ENCODE measurements around the gene CDH23. TPM values are rescaled to one million over a fixed set of nuclear protein-coding genes. Genes with fewer than 3 reads are reported as not detected.

Gene CDH23
- total RNA-seq, 1 experiment from 2014 or later: 2.9 TPM

GRCh38 chr10:71627230-71627939, 230.7 kb downstream of the CDH23 start:
- ChIA-PET POLR2A (no interaction called here), CTCF (interaction anchor here (1.5 to 2.0 kb wide), 2 partner anchors 69 to 120 kb away, joined by 3 to 6 read pairs; no protein-coding TSS in a partner anchor)
- Mint-ChIP-seq H3K27ac (no peak overlapping the region), H3K36me3 (no peaks in the 10 kb centered on the region), H3K4me3 (no peak overlapping the region), H3K27me3 (ENCODE audit: low read depth) (peaks cover 31% of the 10 kb centered on the region), H3K9me3 (no peaks in the 10 kb centered on the region), H3K4me1 (peaks cover 77% of the 10 kb centered on the region)
- ATAC-seq (no peak), DNase-seq (ENCODE audit: low spot score) (no peak)
- TF ChIP-seq GABPB1 (CRISPR knock-in tag; IDR thresholded peaks at IDR 0.05) (no peak), CBFB (CRISPR knock-in tag; IDR thresholded peaks at IDR 0.05; ENCODE audit: low read depth) (no peak), OVOL2 (CRISPR knock-in tag; IDR thresholded peaks at IDR 0.05; ENCODE audit: borderline replicate concordance) (no peak), JAZF1 (CRISPR knock-in tag; IDR thresholded peaks at IDR 0.05) (no peak), ZNF281 (CRISPR knock-in tag; IDR thresholded peaks at IDR 0.05) (no peak), MYBL2 (CRISPR knock-in tag; IDR thresholded peaks at IDR 0.05) (no peak), AR (CRISPR knock-in tag; IDR thresholded peaks at IDR 0.05) (no peak), SMAD3 (CRISPR knock-in tag; IDR thresholded peaks at IDR 0.05; ENCODE audit: borderline replicate concordance) (no peak), ZNF423 (CRISPR knock-in tag; IDR thresholded peaks at IDR 0.05) (no peak), ZNF263 (CRISPR knock-in tag; IDR thresholded peaks at IDR 0.05; ENCODE audit: low read depth) (no peak), CREM (CRISPR knock-in tag; IDR thresholded peaks at IDR 0.05) (no peak), ZNF396 (CRISPR knock-in tag; IDR thresholded peaks at IDR 0.05; ENCODE audit: borderline replicate concordance) (no peak), IRF1 (CRISPR knock-in tag; IDR thresholded peaks at IDR 0.05) (no peak), ZBTB43 (CRISPR knock-in tag; IDR thresholded peaks at IDR 0.05) (no peak), FOXP4 (CRISPR knock-in tag; IDR thresholded peaks at IDR 0.05) (no peak)

- Mint-ChIP-seq H3K36me3 (no peaks in the 10 kb centered on the region), H3K9me3 (no peaks in the 10 kb centered on the region), H3K4me1 (peaks cover 77% of the 10 kb centered on the region), H3K27me3 (ENCODE audit: low read depth) (peaks cover 37% of the 10 kb centered on the region), H3K27ac (no peak overlapping the region), H3K4me3 (no peak overlapping the region)
- ChIA-PET CTCF (no interaction called here), POLR2A (no interaction called here)
- ATAC-seq: no peak
- DNase-seq (ENCODE audit: low spot score): no peak
- TF ChIP-seq JUN (CRISPR knock-in tag; IDR thresholded peaks at IDR 0.05) (no peak), ZBTB21 (CRISPR knock-in tag; IDR thresholded peaks at IDR 0.05; ENCODE audit: borderline replicate concordance) (no peak), ZNF423 (CRISPR knock-in tag; IDR thresholded peaks at IDR 0.05) (no peak), FOXP1 (CRISPR knock-in tag; IDR thresholded peaks at IDR 0.05; ENCODE audit: borderline replicate concordance) (no peak), TCF7 (CRISPR knock-in tag; IDR thresholded peaks at IDR 0.05; ENCODE audit: low read depth) (no peak), NFE2L1 (CRISPR knock-in tag; IDR thresholded peaks at IDR 0.05) (no peak), NR3C1 (CRISPR knock-in tag; conservative IDR thresholded peaks at IDR 0.05; ENCODE audit: low read depth) (no peak), ZNF671 (CRISPR knock-in tag; IDR thresholded peaks at IDR 0.05) (no peak), ZNF317 (CRISPR knock-in tag; IDR thresholded peaks at IDR 0.05; ENCODE audit: borderline replicate concordance, low read depth) (no peak), ATF2 (CRISPR knock-in tag; IDR thresholded peaks at IDR 0.05; ENCODE audit: borderline replicate concordance, low read depth) (no peak), NFYB (CRISPR knock-in tag; conservative IDR thresholded peaks at IDR 0.05; ENCODE audit: low read depth) (no peak), ZNF232 (CRISPR knock-in tag; IDR thresholded peaks at IDR 0.05) (no peak)
Measured at GRCh38 chr10:71627956-71628355, 231.2 kb downstream of the CDH23 start.

Data from WTC11 (cell line).